H1 (cell line): Measurements from ENCODE around the gene C5AR2. TPM values are rescaled to one million over a fixed set of nuclear protein-coding genes. Genes with fewer than 3 reads are reported as not detected.
A peak's percentile ranks its signal among the peaks of the same experiment; 100 is the strongest.

Experiments
- CTCF ChIA-PET: fragments of 300-600 bp; sonication (Branson Sonifier 250); formaldehyde crosslinking; loops from one replicate; lab custom pipeline; 2021; ENCODE audit not compliant: partially characterized antibody; lab: Charles Lee
- POLR2A ChIA-PET: fragments of 300-600 bp; sonication (Branson Sonifier 250); formaldehyde crosslinking; loops from one replicate; lab custom pipeline; 2021; ENCODE audit warnings: inconsistent platforms; ENCODE audit not compliant: partially characterized antibody; lab: Charles Lee
- DNase-seq, 2 experiments: peaks; one replicate each; pipeline versions ENCODE4 v3.0.0 to v3.0.0-alpha.2; 2010 to 2022; ENCODE audit warnings: low spot score in 2 of 2, low read depth in 1 of 2, mixed read lengths in 1 of 2
- FAIRE-seq: peaks from 2 replicates; lab custom pipeline; 2011; peaks lifted over from hg19 to GRCh38; lab: Jason Lieb, UNC
- H2AFZ ChIP-seq: 2 replicates; pipeline ENCODE4 v1.8.1; 2012; ENCODE audit warnings: low read length, inconsistent platforms
- H2AK5ac ChIP-seq: 2 replicates; pipeline ENCODE4 v1.6.1; 2013; ENCODE audit warnings: low read depth, low read length
- H2BK120ac ChIP-seq: replicated peaks from 2 replicates; pipeline ENCODE3; 2013; ENCODE audit warnings: low read depth, low read length, inconsistent platforms
- H2BK12ac ChIP-seq: 2 replicates; pipeline ENCODE4 v1.6.1; 2013; ENCODE audit warnings: low read depth, low read length
- H2BK15ac ChIP-seq: 2 replicates; pipeline ENCODE4 v1.6.1; 2013; ENCODE audit warnings: low read length
- H2BK20ac ChIP-seq: 2 replicates; pipeline ENCODE4 v1.6.1; 2013; ENCODE audit warnings: low read length
- H2BK5ac ChIP-seq: 2 replicates; pipeline ENCODE4 v1.6.1; 2013; ENCODE audit warnings: low read depth, low read length
- H3K14ac ChIP-seq: 2 replicates; pipeline ENCODE4 v1.6.1; 2013; ENCODE audit warnings: inconsistent platforms; ENCODE audit not compliant: insufficient read length
- H3K18ac ChIP-seq: 2 replicates; pipeline ENCODE4 v1.6.1; 2013; ENCODE audit warnings: low read length; ENCODE audit errors: extremely low read depth
- H3K23ac ChIP-seq: 2 replicates; pipeline ENCODE4 v1.6.1; 2013; ENCODE audit warnings: inconsistent platforms; ENCODE audit not compliant: insufficient read length
- H3K23me2 ChIP-seq: 2 replicates; pipeline ENCODE4 v1.6.1; 2013; ENCODE audit warnings: low read depth, low read length
- H3K27ac ChIP-seq: 2 replicates; pipeline ENCODE4 v1.6.1; 2011; ENCODE audit warnings: low read depth, low read length, inconsistent platforms
- H3K27me3 ChIP-seq, 4 experiments: replicated peaks in 1 of 4; 1 replicate in 1 of 4; 2 replicates in 3 of 4; pipeline versions ENCODE4 v1.6.1 to v1.8.1; 2011 to 2013; ENCODE audit warnings: low read length in 3 of 4, mild to moderate bottlenecking in 3 of 4, inconsistent platforms in 2 of 4, mixed read lengths in 2 of 4, moderate library complexity in 1 of 4; ENCODE audit not compliant: control insufficient read depth in 3 of 4, insufficient read depth in 3 of 4; ENCODE audit errors: extremely low read depth in 1 of 4
- H3K36me3 ChIP-seq, 4 experiments: 2 replicates each; pipeline versions ENCODE4 v1.6.1 to v1.8.1; 2011 to 2013; ENCODE audit warnings: mild to moderate bottlenecking in 4 of 4, low read length in 3 of 4, moderate library complexity in 2 of 4, control low read depth in 1 of 4, inconsistent platforms in 1 of 4; ENCODE audit not compliant: insufficient read depth in 4 of 4, control insufficient read depth in 2 of 4
- H3K4ac ChIP-seq: replicated peaks from 2 replicates; pipeline ENCODE3; 2013; ENCODE audit warnings: low read length, low read depth, mixed read lengths, inconsistent platforms; ENCODE audit not compliant: insufficient read length
- H3K4me1 ChIP-seq, 4 experiments: replicated peaks in 1 of 4; 1 replicate in 1 of 4; 2 replicates in 3 of 4; pipeline versions ENCODE4 v1.6.1 to v1.8.1; 2011 to 2013; ENCODE audit warnings: low read length in 3 of 4, inconsistent platforms in 2 of 4, mixed read lengths in 1 of 4; ENCODE audit not compliant: insufficient read depth in 4 of 4, control insufficient read depth in 3 of 4
- H3K4me2 ChIP-seq, 2 experiments: 2 replicates each; pipeline versions ENCODE4 v1.6.1 to v1.8.1; 2011 to 2013; ENCODE audit warnings: low read depth in 2 of 2, low read length in 2 of 2, control low read depth in 1 of 2, inconsistent platforms in 1 of 2, mild to moderate bottlenecking in 1 of 2; ENCODE audit not compliant: insufficient read depth in 1 of 2
- H3K4me3 ChIP-seq, 4 experiments: fragments of 200-600, 300-600 bp in 1 of 4; sonication (generic), shearing (Covaris generic), sonication (Bioruptor Twin) in 1 of 4; 2 replicates each; pipeline versions ENCODE4 v1.5.1 to v1.8.1; 2011 to 2016; ENCODE audit warnings: low read length in 4 of 4, low read depth in 3 of 4, control low read depth in 2 of 4, inconsistent platforms in 2 of 4, mild to moderate bottlenecking in 2 of 4, mixed read lengths in 1 of 4, moderate library complexity in 1 of 4; ENCODE audit not compliant: insufficient read depth in 2 of 4; ENCODE audit errors: extremely low read depth in 1 of 4
- H3K56ac ChIP-seq: replicated peaks from 2 replicates; pipeline ENCODE3; 2013; ENCODE audit warnings: low read depth, mild to moderate bottlenecking, mixed read lengths, low read length, inconsistent platforms; ENCODE audit not compliant: insufficient read length
- H3K79me1 ChIP-seq: 2 replicates; pipeline ENCODE4 v1.6.1; 2013; ENCODE audit warnings: low read depth, low read length, control low read depth
- H3K79me2 ChIP-seq, 2 experiments: 2 replicates each; pipeline versions ENCODE4 v1.6.1 to v1.8.1; 2012 to 2013; ENCODE audit warnings: low read length in 2 of 2, mild to moderate bottlenecking in 2 of 2, inconsistent platforms in 1 of 2; ENCODE audit not compliant: insufficient read depth in 2 of 2, control insufficient read depth in 1 of 2
- H3K9ac ChIP-seq, 4 experiments: replicated peaks in 1 of 4; 1 replicate in 1 of 4; 2 replicates in 3 of 4; pipeline versions ENCODE4 v1.6.1 to v1.8.1; 2011 to 2013; ENCODE audit warnings: low read depth in 3 of 4, low read length in 3 of 4, control low read depth in 2 of 4, mild to moderate bottlenecking in 2 of 4, moderate library complexity in 2 of 4, inconsistent platforms in 1 of 4; ENCODE audit errors: extremely low read depth in 1 of 4
- H3K9me3 ChIP-seq, 2 experiments: 2 replicates each; pipeline versions ENCODE4 v1.6.1 to v1.8.1; 2012 to 2013; ENCODE audit warnings: mild to moderate bottlenecking in 2 of 2, moderate library complexity in 2 of 2, control low read depth in 1 of 2, inconsistent platforms in 1 of 2, low read depth in 1 of 2, low read length in 1 of 2, mixed read lengths in 1 of 2; ENCODE audit not compliant: insufficient read depth in 2 of 2
- H4K20me1 ChIP-seq, 2 experiments: replicated peaks in 1 of 2; 2 replicates each; pipeline versions ENCODE3 to v1.8.1; 2011 to 2013; ENCODE audit warnings: inconsistent platforms in 2 of 2, low read length in 2 of 2, mild to moderate bottlenecking in 1 of 2; ENCODE audit not compliant: insufficient read depth in 2 of 2, control insufficient read depth in 1 of 2
- H4K5ac ChIP-seq: 2 replicates; pipeline ENCODE4 v1.6.1; 2013; ENCODE audit warnings: low read length, low read depth, mixed read lengths, inconsistent platforms; ENCODE audit not compliant: insufficient read length
- H4K8ac ChIP-seq: 2 replicates; pipeline ENCODE4 v1.8.0; 2013; ENCODE audit warnings: mild to moderate bottlenecking, moderate library complexity, low read length, inconsistent platforms; ENCODE audit not compliant: insufficient read depth; ENCODE audit errors: extremely low read depth
- H4K91ac ChIP-seq: replicated peaks from 2 replicates; pipeline ENCODE3; 2013; ENCODE audit warnings: low read length, mixed read lengths, inconsistent platforms; ENCODE audit not compliant: insufficient read length
- ATF2 ChIP-seq: IDR thresholded peaks from 2 replicates; pipeline ENCODE4 v1.6.1; 2012; ENCODE audit warnings: low read length, inconsistent platforms
- CBX5 ChIP-seq: fragments of 300-800, 300-1000 bp; sonication (generic); IDR thresholded peaks from 2 replicates; pipeline ENCODE4 v1.7.1; 2016; ENCODE audit warnings: antibody characterized with exemption, low read length, low read depth
- CBX8 ChIP-seq: fragments of 300-800, 300-1000 bp; sonication (generic); IDR thresholded peaks from 2 replicates; pipeline ENCODE4 v1.7.1; 2016; ENCODE audit warnings: low read depth, low read length, borderline replicate concordance
- CTBP2 ChIP-seq: IDR thresholded peaks from 2 replicates; pipeline ENCODE4 v1.7.0; 2011; ENCODE audit warnings: borderline replicate concordance, mild to moderate bottlenecking, moderate library complexity, mixed read lengths, low read length; ENCODE audit not compliant: insufficient read depth, insufficient read length
- EP300 ChIP-seq, 2 experiments: IDR thresholded peaks; 1 replicate in 1 of 2; 2 replicates in 1 of 2; pipeline ENCODE4 v1.6.1; 2011 to 2012; ENCODE audit warnings: low read depth in 2 of 2, low read length in 2 of 2, mild to moderate bottlenecking in 2 of 2, borderline replicate concordance in 1 of 2, inconsistent platforms in 1 of 2, moderate library complexity in 1 of 2
- FOSL1 ChIP-seq: IDR thresholded peaks from 2 replicates; pipeline ENCODE4 v1.6.1; 2011; ENCODE audit warnings: mild to moderate bottlenecking, low read depth, low read length, moderate library complexity; ENCODE audit not compliant: insufficient read depth
- PHF8 ChIP-seq: fragments of 200-600 bp; sonication (generic); conservative IDR thresholded peaks from 2 replicates; pipeline ENCODE4 v1.7.1; 2012; ENCODE audit warnings: low read depth, mild to moderate bottlenecking, inconsistent platforms, low read length, moderate library complexity
- POU5F1 ChIP-seq: IDR thresholded peaks from 2 replicates; pipeline ENCODE4 v1.6.1; 2011; ENCODE audit warnings: low read depth, mild to moderate bottlenecking, low read length, moderate library complexity
- SAP30 ChIP-seq: fragments of 300-600 bp; sonication (generic); IDR thresholded peaks from 2 replicates; pipeline ENCODE4 v1.7.1; 2012; ENCODE audit warnings: low read length, moderate library complexity, mild to moderate bottlenecking, inconsistent platforms; ENCODE audit not compliant: insufficient read depth, insufficient replicate concordance
- SP1 ChIP-seq: IDR thresholded peaks from 2 replicates; pipeline ENCODE4 v1.6.1; 2011; ENCODE audit warnings: low read depth, low read length
- TBP ChIP-seq: IDR thresholded peaks from 2 replicates; pipeline ENCODE4 v1.6.1; 2011; ENCODE audit warnings: low read depth, low read length, improper control_type of control experiment
- WGBS, 2 experiments: shearing (Covaris generic) in 1 of 2; methylation state at CpG; one replicate each; pipeline versions ENCODE4 v1.1.6 to v1.1.7; 2013 to 2015; ENCODE audit warnings: low lambda C conversion rate in 2 of 2, mixed read lengths in 2 of 2, inconsistent platforms in 1 of 2, low coverage in 1 of 2, missing lambda C conversion rate in 1 of 2; ENCODE audit not compliant: insufficient replicate concordance in 2 of 2, insufficient coverage in 1 of 2, insufficient read length in 1 of 2; ENCODE audit errors: extremely low coverage in 1 of 2, missing lambda C conversion rate in 1 of 2; 5-methylcytosine and 5-hydroxymethylcytosine counted together
- polyA plus RNA-seq, 7 experiments: library from polyadenylated mRNA; depleted of rRNA in 3 of 7; stranded (reverse) in 5 of 7; unstranded in 2 of 7; fragments of >200 nt in 5 of 7; fragments of 200-250 nt in 2 of 7; gene quantifications; 1 replicate in 5 of 7; 2 replicates in 1 of 7; 4 replicates in 1 of 7; pipeline versions ENCODE4 v1.2.1 to v1.2.3, GENCODE V29; 2011 to 2013; ENCODE audit warnings: missing spikeins in 2 of 7, mixed read lengths in 2 of 7
- total RNA-seq: library from RNA; stranded (reverse); fragmentation: NEBNext Ultra II Directional; extraction: Animal tissue kit (Norgen Biotek cat#: 25700); gene quantifications from 2 replicates; pipeline ENCODE4 v1.2.1, GENCODE V29; 2021

The C5AR2 gene
- total and polyA plus RNA-seq, 2 of the 8 experiments (the other 6 are each of a cell fraction or from before 2014, with no cell fraction given) = 0.08 to 0.15 TPM

- Histone ChIP-seq H2AFZ (peak within 1 kb of the TSS; percentile 17; the same call in 1 of the 2 replicates), H2BK12ac (no peak within 1 kb of the TSS), H3K9me3 (no peaks in the 10 kb centered on the region), H3K79me2 (no peaks in the 10 kb centered on the region), H3K23me2 (no peaks in the 10 kb centered on the region), H3K4ac (no peak within 1 kb of the TSS), H3K27ac (no peak within 1 kb of the TSS), H3K9ac (no peak within 1 kb of the TSS), H3K4me2 (no peak within 1 kb of the TSS), H4K8ac (peak within 1 kb of the TSS; percentile 36; the same call in 1 of the 2 replicates), H3K4me1 (peaks cover 0 to 2% (median 0%) of the 10 kb centered on the region in 4 experiments; a peak in 2 of 7 replicates), H3K56ac (no peak within 1 kb of the TSS), H4K5ac (no peak within 1 kb of the TSS), H2BK120ac (no peak within 1 kb of the TSS), H3K27me3 (no peaks in the 10 kb centered on the region), H2AK5ac (no peak within 1 kb of the TSS), H2BK20ac (no peak within 1 kb of the TSS), H4K91ac (no peak within 1 kb of the TSS), H3K79me1 (no peaks in the 10 kb centered on the region), H3K36me3 (no peaks in the 10 kb centered on the region), H3K4me3 (no peak within 1 kb of the TSS), H2BK15ac (no peak within 1 kb of the TSS), H3K18ac (no peak within 1 kb of the TSS), H2BK5ac (no peak within 1 kb of the TSS), H3K23ac (no peak within 1 kb of the TSS), H4K20me1 (no peaks in the 10 kb centered on the region), H3K14ac (no peak within 1 kb of the TSS)
- CTCF ChIA-PET = interaction anchor here (0.8 to 3.3 kb wide), 6 partner anchors 10 to 82 kb away, joined by 3 to 12 read pairs (median 4); partner anchors contain the start of gene DHX34
- 82% methylated on average over 5 of the region's 12 CpGs; no CpG with 5 or more reads in 1 of the 2 experiments for WGBS, 2 experiments
- DNase-seq = no peak
- FAIRE-seq = no peak
- POLR2A ChIA-PET = interaction anchor here (0.6 to 0.8 kb wide), 2 partner anchors 17 to 45 kb away, joined by 3 read pairs; no protein-coding TSS in a partner anchor
- TF ChIP-seq CBX8 (no peak), EP300 (IDR thresholded peaks at IDR 0.05; ENCODE audit: borderline replicate concordance in 1 of 2, low read depth in 2 of 2, low read length in 2 of 2) (no peak), ATF2 (no peak), SP1 (no peak), POU5F1 (no peak), CBX5 (no peak), FOSL1 (no peak), SAP30 (no peak), CTBP2 (no peak), PHF8 (no peak), TBP (no peak)
Measured at GRCh38 chr19:47309608-47310007, 22.4 kb upstream of the C5AR2 start, which contains the start of gene C5AR1. TSS of gene C5AR1 (plus strand) at chr19:47309861. CDS start at chr19:47309896, 35 bp downstream.
